T-helper 2 cell treated with Interferon-gamma antibody and Interleukin-4, amounts not matched to agents 100 ng/mL and 5 ng/mL, for 36 hours (primary cell): ENCODE measurements around the gene OCEL1. TPM values are rescaled to one million over a fixed set of nuclear protein-coding genes. Genes with fewer than 3 reads are reported as not detected.
"Not testable (repeated sequence)": the region's sequence is repeated elsewhere in the genome, so short reads cannot be mapped to it uniquely, and the experiment has no call there.

Experiments used
- intact Hi-C: fragments of 100-400 bp; cut with micrococcal nuclease; formaldehyde crosslinking; loops from one replicate; pipeline ENCODE4 v1.15.1; 2023
- total RNA-seq: library from RNA; stranded (reverse); gene quantifications from 2 replicates; pipeline ENCODE4 v1.2.3, GENCODE V29; 2022

The OCEL1 gene
- total RNA-seq, 1 donor from 2014 or later = 17.2 TPM

- intact Hi-C loops = loop anchor here (1.0 to 10.0 kb wide), 3 partner anchors 21 to 186 kb away; partner anchors contain the start of genes CCDC194, HAUS8 and MYO9B
Observed at GRCh38 chr19:17260842-17261325, 34.9 kb downstream of the OCEL1 start.

GRCh38 chr19:17262557-17262956, 36.5 kb downstream of the OCEL1 start:
- intact Hi-C loops = loop anchor here (10.0 kb wide), 2 partner anchors 132 to 188 kb away; partner anchors contain the start of genes CCDC194, HAUS8 and MYO9B

GRCh38 chr19:17263712-17264640, 38.0 kb downstream of the OCEL1 start:
- intact Hi-C loops = loop anchor here (10.0 kb wide), 2 partner anchors 131 to 189 kb away; partner anchors contain the start of genes CCDC194, HAUS8 and MYO9B

GRCh38 chr19:17264641-17264979, 38.6 kb downstream of the OCEL1 start, which contains the start of gene USHBP1:
Gene USHBP1, minus strand, starts transcription at chr19:17264745. Its CDS starts 446 bp downstream, at chr19:17264299.
- intact Hi-C loops = loop anchor here (10.0 kb wide), 2 partner anchors 130 to 190 kb away; partner anchors contain the start of genes CCDC194, HAUS8 and MYO9B

GRCh38 chr19:17266026-17266425, 40.0 kb downstream of the OCEL1 start:
- intact Hi-C loops = loop anchor here (2.0 to 10.0 kb wide), 4 partner anchors 17 to 191 kb away; partner anchors contain the start of genes CCDC194, HAUS8, MYO9B and OCEL1

- intact Hi-C loops = loop anchor here (2.0 to 10.0 kb wide), 4 partner anchors 16 to 192 kb away; partner anchors contain the start of genes CCDC194, HAUS8, MYO9B and OCEL1
Observed at GRCh38 chr19:17266589-17266974, 40.6 kb downstream of the OCEL1 start.

GRCh38 chr19:17266975-17267788, 41.2 kb downstream of the OCEL1 start, which contains the start of gene BABAM1:
Gene BABAM1, plus strand, starts transcription at chr19:17267443. Its CDS starts 1,364 bp downstream, at chr19:17268807.
- intact Hi-C loops = loop anchor here (1.0 to 10.0 kb wide), 8 partner anchors 16 to 244 kb away; partner anchors contain the start of genes CCDC194, DDA1, GTPBP3 and HAUS8

- intact Hi-C loops = loop anchor here (5.0 to 10.0 kb wide), 3 partner anchors 41 to 194 kb away; partner anchors contain the start of genes CCDC194, HAUS8, MYO9B and OCEL1
Observed at GRCh38 chr19:17268754-17269153, 42.7 kb downstream of the OCEL1 start.

GRCh38 chr19:17274892-17275291, 48.9 kb downstream of the OCEL1 start:
- intact Hi-C loops = not testable (repeated sequence)

- intact Hi-C loops = no loop called here
Observed at GRCh38 chr19:17275441-17276175, 49.6 kb downstream of the OCEL1 start.

Other genes with a start within 250 kb of the OCEL1 start
- 1.3 and 1.6 TPM in 2 replicates for gene CPAMD8, start 199.4 kb upstream of the OCEL1 start, total RNA-seq
- 32.6 and 37.4 TPM in 2 replicates for gene HAUS8, start 150.8 kb upstream of the OCEL1 start, total RNA-seq
- gene MYO9B, start 150.4 kb upstream of the OCEL1 start, total RNA-seq = 171 and 175 TPM in 2 replicates
- gene USE1, start 10.9 kb upstream of the OCEL1 start, total RNA-seq = 25.3 and 27.5 TPM in 2 replicates
- 6.2 and 6.3 TPM in 2 replicates for gene NR2F6, start 19.7 kb downstream of the OCEL1 start, total RNA-seq
- gene USHBP1, start 38.5 kb downstream of the OCEL1 start, total RNA-seq = 0.25 and 0.36 TPM in 2 replicates
- 116 and 118 TPM in 2 replicates for gene BABAM1, start 41.2 kb downstream of the OCEL1 start, total RNA-seq
- gene ANKLE1, start 55.7 kb downstream of the OCEL1 start, total RNA-seq = 6.8 and 7.3 TPM in 2 replicates
- 7.2 and 9.2 TPM in 2 replicates for gene ABHD8, start 77.2 kb downstream of the OCEL1 start, total RNA-seq
- 76.1 and 77.8 TPM in 2 replicates for gene MRPL34, start 79.6 kb downstream of the OCEL1 start, total RNA-seq
- 33.7 and 39.6 TPM in 2 replicates for gene DDA1, start 83.3 kb downstream of the OCEL1 start, total RNA-seq
- gene ANO8, start 108.6 kb downstream of the OCEL1 start, total RNA-seq = 13.4 TPM in 2 replicates
- gene GTPBP3, start 111.3 kb downstream of the OCEL1 start, total RNA-seq = 42.4 and 43.5 TPM in 2 replicates
- gene PLVAP, start 151.1 kb downstream of the OCEL1 start, total RNA-seq = not detected in 2 replicates
- 3.4 and 4.0 TPM in 2 replicates for gene CCDC194, start 168.0 kb downstream of the OCEL1 start, total RNA-seq
- 159 and 170 TPM in 2 replicates for gene BST2, start 179.4 kb downstream of the OCEL1 start, total RNA-seq
- gene MVB12A, start 193.8 kb downstream of the OCEL1 start, total RNA-seq = 36.4 and 38.5 TPM in 2 replicates
- not detected in 2 replicates for gene TMEM221, start 222.4 kb downstream of the OCEL1 start, total RNA-seq
- gene NXNL1, start 234.7 kb downstream of the OCEL1 start, total RNA-seq = not detected in 2 replicates
- gene SLC27A1, start 244.3 kb downstream of the OCEL1 start, total RNA-seq = 1.7 and 1.8 TPM in 2 replicates